Measurements from ENCODE around the gene KIF5C.
"Not testable (repeated sequence)": the region's sequence is repeated elsewhere in the genome, so short reads cannot be mapped to it uniquely, and the experiment has no call there.

KIF5C gene

GRCh38 chr2:148978706-148979105 lies 103.7 kb downstream of the KIF5C start:
- in situ Hi-C loops (cut with HindIII; ENCODE audit: low pct_ligation_motif_present, low pct_unique_long_range_greater_than_20kb, low sequenced_read_pairs): no loop called here
- DNase-seq: no peak

- in situ Hi-C loops (cut with HindIII; ENCODE audit: low pct_ligation_motif_present, low pct_unique_long_range_greater_than_20kb, low sequenced_read_pairs): no loop called here
- DNase-seq: no peak
Observed at GRCh38 chr2:148979164-148979918, 104.3 kb downstream of the KIF5C start.

DNA sequence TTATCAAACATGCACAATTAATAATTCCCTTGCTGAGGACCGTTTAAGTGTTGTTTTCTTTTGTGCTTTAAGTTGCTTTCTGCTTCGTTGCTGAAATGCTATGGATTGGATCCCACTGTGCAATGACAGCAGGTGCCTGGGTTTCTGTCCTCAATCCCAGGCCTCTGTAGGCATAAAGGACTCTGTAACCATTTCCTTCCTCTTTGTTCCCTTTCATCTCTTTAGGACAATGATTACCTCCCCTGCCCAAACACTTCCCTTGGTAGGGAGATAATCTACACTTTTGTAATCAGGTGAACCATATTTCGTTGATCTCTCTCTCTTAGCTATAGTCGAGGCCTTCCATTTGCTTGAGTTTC lies 104.9 kb downstream of the KIF5C start:
- DNase-seq: no peak
- in situ Hi-C loops (cut with HindIII; ENCODE audit: low pct_ligation_motif_present, low pct_unique_long_range_greater_than_20kb, low sequenced_read_pairs): no loop called here

- in situ Hi-C loops (cut with HindIII; ENCODE audit: low pct_ligation_motif_present, low pct_unique_long_range_greater_than_20kb, low sequenced_read_pairs): not testable (repeated sequence)
Observed at GRCh38 chr2:148980496-148980895, 105.5 kb downstream of the KIF5C start.

DNA sequence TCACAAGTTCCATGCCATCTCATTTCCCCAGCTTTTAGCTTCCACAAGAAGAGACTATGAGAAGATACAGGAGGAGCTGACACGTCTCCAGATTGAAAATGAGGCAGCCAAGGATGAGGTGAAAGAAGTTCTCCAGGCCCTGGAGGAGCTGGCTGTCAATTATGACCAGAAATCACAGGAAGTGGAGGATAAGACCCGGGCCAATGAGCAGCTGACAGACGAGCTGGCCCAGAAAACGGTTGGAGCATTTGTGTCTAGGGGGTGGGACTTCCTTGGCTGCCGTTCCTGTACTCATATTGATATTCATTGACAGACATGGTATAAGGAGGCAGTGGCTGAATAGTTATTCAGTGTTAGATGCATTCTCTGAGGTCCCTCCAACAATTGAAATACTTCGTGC lies 106.3 kb downstream of the KIF5C start:
- no peak for DNase-seq
- in situ Hi-C loops (cut with HindIII; ENCODE audit: low pct_ligation_motif_present, low pct_unique_long_range_greater_than_20kb, low sequenced_read_pairs): no loop called here

More at GRCh38 chr2:148980496-148980895, 105.5 kb downstream of the KIF5C start:
- DNase-seq: not testable (repeated sequence)

DNA sequence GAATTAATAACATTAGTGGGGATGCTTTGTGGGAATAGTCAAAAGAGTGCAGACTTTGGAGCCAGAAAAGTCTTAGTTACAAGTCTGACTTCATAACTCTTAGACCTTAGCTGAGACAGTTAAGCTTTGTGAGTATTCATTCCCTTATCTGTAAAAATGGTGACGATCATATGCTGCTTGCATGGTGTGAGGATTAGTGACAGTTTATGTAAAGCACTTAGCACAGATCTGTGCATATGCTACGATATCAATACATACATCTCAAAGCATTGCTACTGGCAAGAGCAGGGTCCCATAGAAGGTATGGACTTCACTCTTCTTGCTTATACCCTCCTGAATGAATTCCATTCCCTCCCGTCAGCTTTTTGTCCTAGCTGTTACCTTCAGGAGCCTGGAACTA lies 106.8 kb downstream of the KIF5C start:
- in situ Hi-C loops (cut with HindIII; ENCODE audit: low pct_ligation_motif_present, low pct_unique_long_range_greater_than_20kb, low sequenced_read_pairs): no loop called here
- no peak for DNase-seq

- in situ Hi-C loops (cut with HindIII; ENCODE audit: low pct_ligation_motif_present, low pct_unique_long_range_greater_than_20kb, low sequenced_read_pairs): no loop called here
- DNase-seq: no peak
Observed at GRCh38 chr2:148982282-148982681, 107.3 kb downstream of the KIF5C start.

GRCh38 chr2:148983896-148984295 lies 108.9 kb downstream of the KIF5C start:
- in situ Hi-C loops (cut with HindIII; ENCODE audit: low pct_ligation_motif_present, low pct_unique_long_range_greater_than_20kb, low sequenced_read_pairs): no loop called here
- no peak for DNase-seq

DNA sequence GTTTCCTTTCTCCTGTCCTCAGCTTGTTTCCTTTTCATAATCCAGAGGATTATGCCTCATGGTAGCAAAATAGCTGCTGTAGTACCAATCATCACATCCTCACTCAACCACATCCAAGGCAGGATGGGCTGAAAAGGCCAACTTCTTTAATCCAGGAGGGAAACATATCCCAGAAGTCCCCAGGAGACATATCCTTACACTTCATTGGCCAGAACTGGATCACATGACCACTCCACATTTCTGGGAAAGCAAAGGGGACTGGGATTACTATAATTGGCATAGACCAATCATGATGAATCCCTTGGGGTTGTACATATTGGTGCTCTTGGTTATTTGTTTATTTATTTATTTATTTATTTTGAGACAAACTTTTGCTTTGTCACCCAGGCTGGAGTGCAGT lies 109.4 kb downstream of the KIF5C start:
- no peak for DNase-seq
- in situ Hi-C loops (cut with HindIII; ENCODE audit: low pct_ligation_motif_present, low pct_unique_long_range_greater_than_20kb, low sequenced_read_pairs): no loop called here

DNA sequence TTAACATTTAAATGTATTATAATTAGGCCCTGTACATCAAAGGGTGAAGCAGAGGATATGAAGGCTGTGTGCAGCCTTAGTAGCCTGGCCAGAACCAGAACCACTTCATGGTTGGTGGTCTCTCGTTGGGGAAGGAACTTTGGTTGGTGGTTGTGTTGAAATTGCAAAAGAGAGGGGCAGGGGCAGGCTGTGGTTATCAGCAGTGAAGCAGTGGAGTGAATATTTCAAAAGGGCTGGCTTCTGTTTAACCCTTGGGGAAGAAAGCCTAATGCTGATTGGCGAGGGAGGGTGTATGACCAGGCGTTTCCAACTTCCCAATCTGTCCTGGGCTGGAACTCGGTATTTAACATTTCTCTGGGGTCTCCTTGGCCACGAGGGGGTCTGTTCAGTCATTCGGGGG lies 112.3 kb downstream of the KIF5C start:
- in situ Hi-C loops (cut with HindIII; ENCODE audit: low pct_ligation_motif_present, low pct_unique_long_range_greater_than_20kb, low sequenced_read_pairs): no loop called here
- no peak for DNase-seq

GRCh38 chr2:148988337-148988736 lies 113.3 kb downstream of the KIF5C start:
- no peak for DNase-seq
- in situ Hi-C loops (cut with HindIII; ENCODE audit: low pct_ligation_motif_present, low pct_unique_long_range_greater_than_20kb, low sequenced_read_pairs): no loop called here

DNA sequence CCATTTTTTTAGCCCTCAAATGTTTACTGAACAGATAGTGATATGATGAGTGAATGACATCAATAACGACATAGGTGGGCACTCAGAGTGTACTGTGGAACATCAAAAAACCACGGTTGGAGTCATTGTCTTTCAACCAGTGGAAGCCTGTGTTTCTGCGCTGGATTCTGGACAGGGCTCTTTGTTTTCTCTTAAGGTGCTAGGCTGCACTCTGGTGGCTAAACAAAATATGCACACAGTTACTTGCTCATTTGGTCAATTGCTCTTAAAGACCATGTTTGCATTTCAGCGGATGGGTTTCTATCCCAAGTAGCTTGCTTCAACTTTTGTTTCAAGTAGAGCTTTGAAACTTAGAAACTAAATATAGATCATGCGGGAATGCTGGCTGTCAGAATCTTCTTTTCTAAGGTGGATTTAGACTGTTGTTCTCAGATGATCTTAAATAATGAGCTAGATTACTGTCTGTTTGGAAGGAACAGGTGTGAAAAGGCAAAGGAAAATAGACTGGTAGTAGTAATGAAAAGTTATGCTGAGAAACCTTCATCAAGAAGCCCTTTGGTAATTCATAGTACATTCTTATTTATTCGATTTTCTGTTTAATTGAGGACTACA lies 115.0 kb downstream of the KIF5C start:
- DNase-seq: peak; percentile 83
- in situ Hi-C loops (cut with HindIII; ENCODE audit: low pct_ligation_motif_present, low pct_unique_long_range_greater_than_20kb, low sequenced_read_pairs): no loop called here

- in situ Hi-C loops (cut with HindIII; ENCODE audit: low pct_ligation_motif_present, low pct_unique_long_range_greater_than_20kb, low sequenced_read_pairs): no loop called here
Observed at GRCh38 chr2:148990968-148991367, 115.9 kb downstream of the KIF5C start.

DNA sequence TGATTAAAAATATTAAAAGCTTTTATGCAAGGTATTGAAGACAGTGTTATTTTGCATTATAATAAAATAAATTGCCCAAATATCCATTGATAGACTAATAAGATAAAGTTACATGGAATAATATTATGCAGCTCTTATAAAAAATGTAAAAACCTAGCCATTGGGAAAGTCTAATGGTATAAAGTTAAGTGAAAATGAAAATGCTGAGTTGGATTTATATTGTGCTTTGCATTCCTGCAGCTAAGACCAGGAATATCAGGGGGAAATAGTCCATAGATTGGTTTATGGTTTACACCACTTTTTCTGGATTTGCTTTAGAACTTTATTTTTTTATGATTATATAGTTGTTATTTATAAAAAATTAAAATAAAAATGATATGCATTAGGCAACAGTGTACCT lies 117.4 kb downstream of the KIF5C start:
- in situ Hi-C loops (cut with HindIII; ENCODE audit: low pct_ligation_motif_present, low pct_unique_long_range_greater_than_20kb, low sequenced_read_pairs): no loop called here
- DNase-seq: no peak

More at GRCh38 chr2:148990968-148991367, 115.9 kb downstream of the KIF5C start:
- DNase-seq: no peak

DNA sequence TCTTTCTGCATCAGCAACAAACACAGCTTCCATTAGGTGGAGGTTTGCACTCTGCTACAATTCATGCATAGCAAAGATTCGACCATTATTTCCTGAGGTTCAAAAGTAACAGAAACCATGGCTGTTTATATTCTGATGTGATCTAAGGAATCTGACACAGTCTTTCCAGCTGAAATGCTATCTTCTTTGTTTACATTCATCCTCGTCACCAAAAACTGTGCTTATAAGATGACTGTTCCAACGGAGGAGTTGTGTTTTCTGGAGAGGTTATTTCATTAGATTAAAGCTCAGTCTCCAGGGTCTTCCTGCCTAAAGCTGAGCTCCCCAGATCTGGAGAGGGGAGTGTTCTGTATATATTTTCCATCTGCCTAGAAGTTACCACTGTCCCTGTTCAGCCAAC lies 118.3 kb downstream of the KIF5C start:
- in situ Hi-C loops (cut with HindIII; ENCODE audit: low pct_ligation_motif_present, low pct_unique_long_range_greater_than_20kb, low sequenced_read_pairs): no loop called here
- no peak for DNase-seq

DNA sequence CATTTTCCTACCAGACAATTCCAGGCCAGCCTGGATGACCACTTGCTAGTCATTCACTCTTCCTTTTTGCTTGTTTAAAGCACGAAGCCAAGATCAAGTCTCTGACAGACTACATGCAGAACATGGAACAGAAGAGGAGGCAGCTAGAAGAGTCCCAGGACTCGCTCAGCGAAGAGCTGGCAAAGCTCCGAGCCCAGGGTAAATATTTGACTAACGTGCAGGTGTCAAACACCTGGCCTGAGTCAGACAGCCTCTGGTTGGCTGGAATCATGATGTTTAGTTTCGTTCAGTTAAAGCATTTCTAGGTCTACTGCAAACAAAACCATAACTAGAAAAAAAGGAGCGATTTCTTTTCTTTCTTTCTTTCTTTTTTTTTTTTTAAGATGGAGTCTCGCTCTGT lies 119.3 kb downstream of the KIF5C start:
- in situ Hi-C loops (cut with HindIII; ENCODE audit: low pct_ligation_motif_present, low pct_unique_long_range_greater_than_20kb, low sequenced_read_pairs): no loop called here
- DNase-seq: no peak

DNA sequence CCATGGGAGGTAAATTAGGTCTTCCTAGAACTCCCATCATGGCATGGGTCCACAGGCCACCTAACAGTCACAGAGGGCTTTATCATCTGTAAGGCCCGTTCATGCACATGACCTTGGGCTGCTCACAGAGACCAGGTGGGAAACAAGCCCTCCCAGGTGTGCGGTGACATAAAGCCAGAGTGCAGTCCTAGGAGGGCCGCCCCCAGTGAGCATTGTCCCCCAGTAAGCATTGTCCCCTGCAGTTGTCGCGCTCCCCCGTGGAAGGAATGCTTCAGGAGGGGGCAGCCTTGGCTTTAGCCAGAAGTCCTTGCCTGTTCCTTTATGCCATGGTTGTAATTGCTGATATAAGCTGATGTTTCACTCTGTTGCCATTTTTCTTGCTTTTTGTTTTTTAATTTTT lies 121.8 kb downstream of the KIF5C start:
- in situ Hi-C loops (cut with HindIII; ENCODE audit: low pct_ligation_motif_present, low pct_unique_long_range_greater_than_20kb, low sequenced_read_pairs): no loop called here
- no peak for DNase-seq

DNA sequence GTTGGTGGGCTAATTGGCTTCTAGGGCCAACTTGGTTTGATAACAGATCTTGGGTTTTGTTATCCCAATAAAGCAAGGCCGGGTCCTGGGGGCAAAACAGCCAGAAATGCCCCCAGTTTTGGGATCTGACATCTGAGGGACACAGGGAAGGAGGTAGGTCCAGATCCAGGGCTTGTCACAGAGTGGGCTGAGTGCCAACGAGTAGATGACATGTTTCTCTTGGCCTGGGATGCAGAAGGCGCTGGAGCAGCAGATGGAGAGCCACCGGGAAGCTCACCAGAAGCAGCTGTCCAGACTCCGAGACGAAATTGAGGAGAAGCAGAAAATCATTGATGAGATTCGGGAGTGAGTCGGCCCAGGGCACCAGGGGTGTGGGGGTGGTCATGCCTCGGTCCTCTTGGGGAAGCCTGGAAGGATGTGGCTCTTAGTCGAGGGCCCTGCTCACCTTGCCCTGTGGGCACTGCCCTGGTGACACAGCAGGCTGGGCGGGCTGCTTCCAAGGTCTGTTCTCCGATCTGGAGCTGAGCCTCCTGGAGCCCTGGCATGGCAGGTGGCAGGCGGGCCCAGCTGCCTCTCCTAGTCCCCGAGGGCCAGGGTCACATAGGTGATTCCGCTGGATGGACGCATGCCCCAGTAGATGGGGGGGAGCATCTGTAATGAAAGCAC lies 123.3 kb downstream of the KIF5C start:
- DNase-seq: no peak
- in situ Hi-C loops (cut with HindIII; ENCODE audit: low pct_ligation_motif_present, low pct_unique_long_range_greater_than_20kb, low sequenced_read_pairs): no loop called here

DNA sequence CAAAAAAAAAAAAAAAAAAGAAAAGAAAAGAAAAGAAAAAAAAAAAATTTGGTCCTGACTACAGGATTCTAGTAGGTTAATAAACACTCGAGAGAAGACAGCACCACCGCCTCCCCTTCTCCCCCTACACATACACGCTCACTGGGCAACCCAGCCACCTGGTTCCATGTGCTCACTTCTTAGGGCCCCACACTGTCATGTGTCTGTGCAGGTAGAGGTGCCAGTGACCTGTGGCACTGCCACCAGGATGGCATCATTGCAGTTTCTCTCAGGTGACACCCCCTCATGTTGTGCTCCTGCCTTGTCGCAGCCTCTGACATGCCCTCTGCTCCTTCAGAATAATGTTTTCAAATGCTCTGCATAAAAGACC lies 123.8 kb downstream of the KIF5C start:
- in situ Hi-C loops (cut with HindIII; ENCODE audit: low pct_ligation_motif_present, low pct_unique_long_range_greater_than_20kb, low sequenced_read_pairs): no loop called here
- DNase-seq: no peak

DNA sequence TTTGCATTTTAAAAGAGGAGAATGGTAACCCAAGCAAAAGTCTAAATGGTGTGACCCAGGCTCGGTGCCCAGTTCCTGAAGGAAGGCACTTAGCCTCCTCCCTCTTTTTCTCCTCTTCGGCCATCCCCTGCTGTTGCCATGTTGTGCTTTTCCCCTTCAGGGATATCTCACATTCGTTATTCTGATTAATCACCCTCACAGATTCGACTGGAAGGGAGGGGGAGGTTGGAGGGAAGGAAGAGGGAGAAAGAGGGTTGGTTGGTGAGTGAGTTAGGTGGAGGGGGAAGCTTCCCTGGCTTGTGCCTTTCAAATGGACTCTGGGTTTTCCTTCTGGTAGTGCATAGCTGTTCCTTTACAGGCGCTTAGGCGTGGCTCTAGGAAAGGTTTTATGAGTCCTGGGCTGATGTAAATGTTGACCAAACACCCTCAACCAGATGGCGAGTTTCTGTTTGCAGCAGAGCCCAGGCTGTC lies 124.5 kb downstream of the KIF5C start:
- in situ Hi-C loops (cut with HindIII; ENCODE audit: low pct_ligation_motif_present, low pct_unique_long_range_greater_than_20kb, low sequenced_read_pairs): no loop called here
- DNase-seq: no peak

Measured in ACHN (cell line).